NCI-H748 (cell line): ENCODE data around the gene APBA2.

ENCODE experiments used
- DNase-seq: peaks from one replicate; lab custom pipeline; 2025; ENCODE audit not compliant: unreplicated experiment; lab: John Stamatoyannopoulos, UW

Gene APBA2

GRCh38 chr15:29128671-29129070, 242.9 kb downstream of the APBA2 start:
- no peak for DNase-seq

- DNase-seq = no peak
These were observed 243.4 kb downstream of the APBA2 start for GRCh38 chr15:29129221-29129620.

DNA sequence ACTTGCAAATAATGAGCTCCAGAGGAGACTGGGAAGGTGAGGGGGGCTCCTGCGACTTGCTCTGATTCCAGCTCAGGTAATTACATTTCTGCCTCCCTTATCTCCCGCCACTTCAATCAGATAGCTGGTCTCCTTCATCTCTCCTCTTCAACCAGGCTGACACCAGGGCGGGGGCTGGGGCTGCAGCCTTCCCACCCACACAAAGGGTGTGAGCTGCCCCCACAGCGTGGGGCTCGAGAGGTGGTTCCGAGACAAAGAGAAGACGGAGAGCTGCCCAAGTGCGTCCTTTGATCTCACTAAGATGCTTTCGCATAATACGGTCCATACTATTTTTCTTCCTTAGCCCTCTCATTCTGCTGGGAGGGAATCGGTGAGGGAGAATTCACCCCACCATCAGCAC, 244.2 kb downstream of the APBA2 start:
- no peak for DNase-seq

GRCh38 chr15:29130476-29130875, 244.7 kb downstream of the APBA2 start:
- DNase-seq = no peak

- DNase-seq = no peak
These were observed 245.4 kb downstream of the APBA2 start for GRCh38 chr15:29130951-29131839.

GRCh38 chr15:29131840-29132420, 246.2 kb downstream of the APBA2 start:
- DNase-seq = no peak

GRCh38 chr15:29132735-29133181, 247.0 kb downstream of the APBA2 start:
- DNase-seq = no peak

DNA sequence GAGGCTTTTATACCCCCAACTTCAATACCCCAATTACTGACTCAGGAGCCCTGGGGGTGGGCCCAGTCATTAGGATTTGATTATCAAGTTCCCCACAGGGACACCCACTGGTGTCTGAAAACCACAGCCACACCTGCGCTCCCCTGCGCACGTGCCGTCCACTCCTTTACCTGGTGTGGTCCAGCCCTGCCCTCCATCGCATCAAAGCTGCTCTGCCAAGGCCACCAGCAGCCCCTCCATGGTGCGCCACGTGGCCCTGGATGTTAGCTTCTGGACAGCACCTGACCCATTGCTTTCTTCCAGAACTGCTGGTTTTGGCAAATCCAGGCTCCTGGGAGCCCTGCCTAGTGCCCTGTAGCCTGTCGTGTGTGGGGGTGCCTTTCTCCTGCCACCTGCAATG, 247.5 kb downstream of the APBA2 start:
- no peak for DNase-seq

- no peak for DNase-seq
These were observed 248.0 kb downstream of the APBA2 start for GRCh38 chr15:29133791-29134190.

DNA sequence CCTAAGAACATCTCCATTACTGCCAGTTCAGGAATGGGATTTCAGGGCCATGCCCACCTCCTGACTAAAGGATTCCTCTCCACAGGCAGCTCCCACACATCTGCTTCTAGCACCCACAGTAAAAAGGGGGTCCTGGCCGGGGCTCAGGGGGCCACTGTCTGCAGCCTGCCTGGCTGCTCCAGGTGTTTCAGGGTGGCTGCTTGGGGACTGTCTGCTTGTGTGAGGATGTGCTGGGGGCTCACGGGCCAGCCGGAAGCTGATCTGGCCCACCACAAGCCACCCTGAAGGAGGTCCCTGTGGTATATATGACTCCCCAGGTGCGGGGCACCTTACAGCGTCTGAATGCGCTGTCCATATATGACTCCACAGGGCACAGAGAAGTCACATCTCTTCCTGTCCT, 248.5 kb downstream of the APBA2 start:
- DNase-seq = no peak

DNA sequence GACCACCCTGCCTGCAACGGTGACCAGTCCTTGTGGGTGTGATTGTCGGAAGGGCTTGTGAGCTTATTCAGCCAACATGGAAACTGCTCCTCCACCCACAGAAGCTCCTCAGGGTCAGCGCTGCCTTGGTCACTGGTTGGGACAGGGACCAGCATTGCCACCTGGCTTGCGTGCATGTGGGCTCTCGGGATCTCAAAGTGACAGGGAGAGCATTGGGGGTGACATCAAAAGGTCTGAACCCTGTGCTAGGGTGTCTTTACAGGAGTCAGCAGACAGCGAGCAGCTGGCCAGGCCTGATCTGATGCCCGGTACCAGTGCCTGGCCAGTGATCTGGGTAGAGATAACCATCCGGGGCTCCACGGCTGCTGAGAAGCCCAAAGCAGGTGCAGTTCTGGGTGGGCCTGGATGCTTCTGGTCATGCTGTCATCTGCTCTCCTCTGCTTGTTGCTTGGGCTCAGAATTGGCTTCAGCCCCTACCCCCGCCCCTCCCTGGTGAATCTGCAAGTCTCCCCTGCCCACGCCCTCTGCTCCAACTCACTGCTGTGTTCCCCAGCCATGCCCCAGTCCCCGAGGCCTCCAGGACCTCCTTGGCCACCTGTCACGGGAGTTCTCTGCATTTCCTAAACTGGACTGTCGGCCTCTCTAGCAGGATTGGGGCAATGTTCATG, 249.0 kb downstream of the APBA2 start:
- DNase-seq = no peak

DNA sequence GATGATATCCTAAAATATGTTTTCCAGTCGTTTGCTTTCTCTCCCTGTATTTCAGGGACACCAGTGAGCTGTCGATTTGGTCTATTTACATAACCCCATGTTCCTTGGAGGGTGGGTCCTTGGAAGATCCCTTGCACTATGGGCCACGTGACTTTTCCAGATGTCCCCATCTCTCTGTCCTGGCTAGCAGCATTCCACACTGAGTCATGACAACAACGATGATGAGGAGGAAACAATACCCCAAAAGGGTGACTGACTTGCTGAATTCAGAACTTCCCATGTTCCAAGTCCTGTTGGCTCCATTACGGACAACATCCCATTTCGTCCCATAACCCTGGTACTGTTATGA, 249.5 kb downstream of the APBA2 start:
- DNase-seq = no peak

DNA sequence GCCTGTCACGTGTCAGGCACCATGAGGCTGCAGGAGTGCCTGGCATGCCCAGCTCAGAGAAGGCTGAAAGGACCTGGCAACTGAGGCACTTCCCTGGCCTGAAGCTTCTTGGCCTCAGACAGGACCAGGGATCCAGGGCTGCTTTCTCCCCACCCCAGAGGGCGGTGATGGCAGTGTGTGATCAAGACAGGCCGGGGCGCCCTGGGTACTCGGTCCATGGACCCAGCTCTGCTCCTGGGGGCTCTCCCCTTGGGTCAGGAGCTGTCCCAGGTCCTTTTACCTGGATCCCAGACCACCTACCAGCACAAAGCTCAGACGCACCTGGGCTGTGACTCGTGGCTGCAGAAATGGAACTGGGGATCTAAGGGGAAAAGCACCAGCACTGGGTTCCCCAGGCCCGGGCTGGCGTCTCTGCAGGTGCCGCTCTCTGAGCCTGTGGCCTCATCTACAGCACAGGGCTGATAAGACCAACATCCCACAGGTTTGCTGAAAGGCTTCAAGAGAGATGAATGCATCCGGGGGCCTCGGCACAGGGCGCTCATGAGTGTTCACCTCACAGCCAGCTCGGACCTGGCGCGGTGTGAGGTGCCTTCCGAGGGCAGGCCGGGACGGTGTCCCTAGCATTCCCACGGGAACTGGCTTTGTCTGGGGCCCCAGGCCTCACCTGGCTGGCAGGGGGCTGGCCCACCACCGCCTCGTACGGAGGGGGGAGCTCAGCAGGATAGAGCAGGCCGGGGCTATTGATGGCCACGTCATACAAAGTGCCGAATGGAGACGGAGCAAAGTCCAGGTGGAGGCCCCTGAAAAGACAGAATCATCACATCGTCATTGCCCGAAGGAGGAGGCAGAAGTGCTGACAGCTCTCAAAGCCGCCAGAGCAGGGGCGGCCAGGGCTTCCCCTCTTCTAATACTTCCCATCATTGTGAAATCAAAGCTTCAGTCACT, 250.2 kb downstream of the APBA2 start:
- DNase-seq = no peak

DNA sequence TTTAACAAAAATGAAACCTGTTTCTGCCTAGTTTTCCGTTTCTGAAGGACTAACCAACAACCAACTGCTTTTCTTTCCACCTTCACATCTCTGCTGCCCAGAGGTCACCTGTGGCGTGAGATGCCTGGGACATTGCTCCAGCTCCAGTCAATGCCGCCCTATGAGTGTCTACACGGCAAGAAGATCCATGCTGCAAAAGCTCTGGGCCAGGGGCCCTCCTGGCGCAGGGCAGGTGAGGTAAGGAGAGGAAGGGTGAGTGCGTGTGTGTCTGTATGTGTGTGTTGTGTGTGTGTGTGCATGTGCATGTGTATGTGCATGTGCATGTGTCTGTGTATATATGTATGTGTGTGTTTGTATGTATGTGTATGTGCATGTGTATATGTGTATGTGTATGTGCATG, 252.5 kb downstream of the APBA2 start:
- DNase-seq = no peak

DNA sequence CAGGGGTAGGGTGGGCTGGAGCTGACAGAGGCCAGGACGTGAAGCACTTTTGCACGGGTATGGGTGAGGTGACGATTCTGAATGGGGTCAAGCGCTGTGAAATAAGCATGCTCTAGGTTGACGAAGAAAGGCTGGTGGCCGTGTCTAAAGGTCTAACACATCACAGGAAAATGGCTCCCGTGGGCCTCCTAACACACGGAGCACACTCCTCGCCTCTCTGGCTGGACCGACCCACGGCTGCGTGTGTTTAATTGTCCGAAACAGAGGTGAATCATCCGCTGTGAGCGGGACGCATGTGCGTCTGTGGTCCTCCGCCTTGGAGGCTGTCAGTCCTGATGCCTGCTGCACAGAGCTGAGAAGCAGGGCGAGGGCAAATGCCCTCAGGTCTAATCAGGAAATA, 253.3 kb downstream of the APBA2 start:
- DNase-seq = no peak

GRCh38 chr15:29139540-29140459, 254.0 kb downstream of the APBA2 start:
- peak; percentile 66 for DNase-seq

DNA sequence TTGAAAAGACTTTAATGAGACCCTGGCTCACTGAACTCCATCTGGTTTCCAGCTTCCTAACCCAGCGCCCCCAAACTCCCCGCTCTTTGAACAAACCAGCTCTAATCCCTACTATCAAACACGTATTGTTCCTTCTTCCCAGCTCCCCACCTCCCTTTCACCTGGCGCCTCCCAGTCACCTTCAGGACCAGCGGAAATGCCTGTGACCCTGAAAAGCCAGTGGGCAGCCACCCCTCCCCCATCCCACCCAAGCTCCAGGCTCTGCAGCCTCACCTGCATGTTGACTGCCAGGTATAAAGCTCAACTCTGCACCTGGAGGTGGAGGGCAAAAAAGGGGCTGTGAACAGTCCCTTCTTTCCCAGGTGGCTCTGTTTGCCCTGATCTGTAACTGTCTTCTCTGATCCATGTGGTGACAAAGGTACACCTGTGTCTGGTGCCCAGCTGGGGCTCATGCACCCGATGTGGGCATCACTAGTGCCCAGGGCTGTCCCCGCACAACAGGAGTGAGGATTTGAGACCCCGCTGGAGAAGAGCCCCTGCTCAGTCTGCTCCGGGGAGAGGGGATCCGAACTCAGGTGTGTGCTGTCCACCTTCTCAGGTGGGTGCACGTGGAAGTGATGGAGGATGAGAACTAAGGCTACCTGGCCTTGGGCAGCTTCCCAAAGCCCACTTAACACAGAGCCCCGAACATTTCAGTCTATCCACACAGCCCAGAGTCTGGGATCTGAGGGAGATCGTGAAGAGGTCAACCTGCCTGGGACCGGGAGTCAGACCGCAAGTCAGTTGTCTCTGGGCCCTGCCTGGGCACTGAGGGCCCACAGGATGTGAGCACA, 254.9 kb downstream of the APBA2 start:
- peak; percentile 53 for DNase-seq

DNA sequence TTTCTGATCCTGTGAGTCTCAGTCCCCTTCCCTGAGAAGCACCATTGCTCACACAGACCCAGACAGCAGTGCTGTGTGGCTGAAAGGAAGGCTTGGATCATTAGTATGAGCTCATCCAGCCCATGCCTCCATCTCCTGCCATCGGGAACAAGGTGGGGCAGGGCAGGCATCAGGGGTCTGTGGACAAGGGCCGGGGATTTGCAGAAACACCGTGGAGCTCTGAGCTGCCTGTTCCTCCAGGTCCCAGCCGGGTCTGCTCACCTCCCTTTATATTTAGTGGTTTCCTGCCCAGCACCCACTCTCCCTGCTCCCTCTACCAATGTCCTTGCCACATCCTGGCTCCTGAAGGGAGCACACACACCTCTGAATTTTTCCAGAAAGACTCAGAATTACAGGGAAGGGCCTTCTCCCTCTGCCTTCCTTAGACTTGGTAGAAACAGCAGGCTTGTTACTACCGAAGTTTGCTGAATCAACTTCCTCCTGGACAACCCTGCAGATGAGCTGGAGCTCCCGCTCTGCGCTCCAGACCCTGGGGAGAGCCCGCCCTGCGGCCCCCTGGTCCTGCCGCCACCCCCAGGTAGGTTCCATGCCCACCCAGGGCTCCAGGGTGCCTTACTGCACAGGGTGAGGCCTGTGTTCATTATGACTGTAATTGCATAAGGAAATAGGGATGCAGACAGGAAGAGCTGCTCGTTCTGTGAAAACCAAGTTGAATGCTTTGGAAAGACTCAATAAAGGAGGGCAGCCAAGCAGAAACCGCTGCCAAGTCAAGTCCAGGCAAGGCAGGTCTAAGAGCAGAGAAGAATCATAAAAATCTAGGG, 255.7 kb downstream of the APBA2 start:
- no peak for DNase-seq
